Measurements from ENCODE around the gene TNFRSF8. TPM values are rescaled to one million over a fixed set of nuclear protein-coding genes. Genes with fewer than 3 reads are reported as not detected.
A peak's percentile ranks its signal among the peaks of the same experiment; 100 is the strongest.

TNFRSF8 gene
- under 1 TPM in 1 of 6 experiments, not detected in 5; 0.07 TPM for total RNA-seq (2021; fragmentation: NEBNext Ultra II Directional; extraction: Animal tissue kit (Norgen Biotek cat#: 25700))
- long read RNA-seq: 0 reads

GRCh38 chr1:12063141-12064072, at the start of gene TNFRSF8:
Gene TNFRSF8, plus strand, starts transcription at chr1:12063303. Its CDS starts 296 bp downstream, at chr1:12063599.
- Mint-ChIP-seq H3K27me3 (ENCODE audit: insufficient read depth) (peaks cover 22% of the 10 kb centered on the region), H3K4me1 (ENCODE audit: low read depth) (peaks cover 16% of the 10 kb centered on the region)

GRCh38 chr1:12014141-12014991, 48.7 kb upstream of the TNFRSF8 start:
- Mint-ChIP-seq H3K4me3 (peak overlapping the region; percentile 50), H3K9me3 (no peaks in the 10 kb centered on the region), H3K36me3 (ENCODE audit: low read depth) (peaks cover 10% of the 10 kb centered on the region), H3K27ac (peak overlapping the region; percentile 94), H3K4me1 (ENCODE audit: low read depth) (peaks cover 38% of the 10 kb centered on the region), H3K27me3 (ENCODE audit: insufficient read depth) (no peaks in the 10 kb centered on the region)
- DNase-seq: peak; percentile 88
- TF ChIP-seq CTCF (IDR thresholded peaks at IDR 0.05): peak; percentile 63; the same call in 1 of the 2 replicates

More at GRCh38 chr1:12063141-12064072, at the start of gene TNFRSF8:
- no peak within 1 kb of the TSS for H3K4me3 Mint-ChIP-seq
- no peak within 1 kb of the TSS for H3K27ac Mint-ChIP-seq
- H3K36me3 Mint-ChIP-seq (ENCODE audit: low read depth): no peaks in the 10 kb centered on the region
- DNase-seq: no peak
- peaks cover 4% of the 10 kb centered on the region; the same call in 1 of the 2 replicates for H3K9me3 Mint-ChIP-seq
- no peak for TF ChIP-seq CTCF (IDR thresholded peaks at IDR 0.05)

- H3K27me3 Mint-ChIP-seq (ENCODE audit: insufficient read depth): no peaks in the 10 kb centered on the region
- peaks cover 10% of the 10 kb centered on the region for H3K36me3 Mint-ChIP-seq (ENCODE audit: low read depth)
- TF ChIP-seq CTCF (IDR thresholded peaks at IDR 0.05): no peak
- H3K4me1 Mint-ChIP-seq (ENCODE audit: low read depth): peaks cover 41% of the 10 kb centered on the region
- peak; percentile 70 for DNase-seq
- H3K4me3 Mint-ChIP-seq: peak overlapping the region; percentile 50
- no peaks in the 10 kb centered on the region for H3K9me3 Mint-ChIP-seq
- peak overlapping the region; percentile 94 for H3K27ac Mint-ChIP-seq
Observed at GRCh38 chr1:12015001-12015491, 48.1 kb upstream of the TNFRSF8 start.

- Mint-ChIP-seq H3K36me3 (ENCODE audit: low read depth) (peaks cover 10% of the 10 kb centered on the region), H3K27ac (peak overlapping the region; percentile 94), H3K27me3 (ENCODE audit: insufficient read depth) (no peaks in the 10 kb centered on the region), H3K4me3 (no peak overlapping the region), H3K9me3 (no peaks in the 10 kb centered on the region), H3K4me1 (ENCODE audit: low read depth) (peaks cover 44% of the 10 kb centered on the region)
- DNase-seq: no peak
- no peak for TF ChIP-seq CTCF (IDR thresholded peaks at IDR 0.05)
Observed at GRCh38 chr1:12015499-12015898, 47.6 kb upstream of the TNFRSF8 start.

- H3K36me3 Mint-ChIP-seq (ENCODE audit: low read depth): peaks cover 10% of the 10 kb centered on the region
- H3K27me3 Mint-ChIP-seq (ENCODE audit: insufficient read depth): no peaks in the 10 kb centered on the region
- no peak overlapping the region for H3K27ac Mint-ChIP-seq
- no peak for TF ChIP-seq CTCF (IDR thresholded peaks at IDR 0.05)
- no peak for DNase-seq
- H3K4me3 Mint-ChIP-seq: no peak overlapping the region
- H3K4me1 Mint-ChIP-seq (ENCODE audit: low read depth): peaks cover 44% of the 10 kb centered on the region
- no peaks in the 10 kb centered on the region for H3K9me3 Mint-ChIP-seq
Observed at GRCh38 chr1:12016182-12016581, 46.9 kb upstream of the TNFRSF8 start.

Data from HFFc6 (cell line).